Astrocyte (in vitro differentiated cells and primary cell): ENCODE results near the gene SHOX.

Experiments used
- EZH2 ChIP-seq: IDR thresholded peaks from 2 replicates; pipeline ENCODE4 v1.6.1; 2012; ENCODE audit warnings: mild to moderate bottlenecking, low read length, inconsistent platforms; ENCODE audit not compliant: insufficient read depth
- TF ChIP-seq, protein P1 (sequence below): IDR thresholded peaks from 2 replicates; pipeline ENCODE4 v1.5.1; 2011; ENCODE audit warnings: low read depth, mild to moderate bottlenecking, inconsistent platforms, low read length, moderate library complexity; ENCODE audit not compliant: insufficient read depth

DNA sequence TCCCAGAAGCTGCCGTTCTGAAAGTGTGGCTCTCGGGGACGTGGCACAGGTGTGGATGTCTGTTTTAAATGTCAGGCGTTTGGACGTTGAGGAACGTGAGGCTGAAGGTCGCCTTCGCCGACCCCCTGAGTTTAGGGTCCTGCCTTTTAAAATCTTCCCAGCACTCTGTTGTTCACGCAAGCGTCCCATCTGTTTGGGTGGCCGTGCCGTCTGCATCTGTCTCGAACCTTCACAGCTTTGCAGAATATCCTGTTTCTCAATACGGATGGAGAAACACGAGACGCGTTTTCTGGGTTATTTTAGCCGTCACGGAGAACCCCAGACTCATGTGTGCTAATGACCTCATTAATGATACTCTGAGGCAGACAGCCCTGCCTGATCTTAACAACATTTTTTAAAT, 31.5 kb downstream of the SHOX start:
- TF ChIP-seq, protein P1, sequence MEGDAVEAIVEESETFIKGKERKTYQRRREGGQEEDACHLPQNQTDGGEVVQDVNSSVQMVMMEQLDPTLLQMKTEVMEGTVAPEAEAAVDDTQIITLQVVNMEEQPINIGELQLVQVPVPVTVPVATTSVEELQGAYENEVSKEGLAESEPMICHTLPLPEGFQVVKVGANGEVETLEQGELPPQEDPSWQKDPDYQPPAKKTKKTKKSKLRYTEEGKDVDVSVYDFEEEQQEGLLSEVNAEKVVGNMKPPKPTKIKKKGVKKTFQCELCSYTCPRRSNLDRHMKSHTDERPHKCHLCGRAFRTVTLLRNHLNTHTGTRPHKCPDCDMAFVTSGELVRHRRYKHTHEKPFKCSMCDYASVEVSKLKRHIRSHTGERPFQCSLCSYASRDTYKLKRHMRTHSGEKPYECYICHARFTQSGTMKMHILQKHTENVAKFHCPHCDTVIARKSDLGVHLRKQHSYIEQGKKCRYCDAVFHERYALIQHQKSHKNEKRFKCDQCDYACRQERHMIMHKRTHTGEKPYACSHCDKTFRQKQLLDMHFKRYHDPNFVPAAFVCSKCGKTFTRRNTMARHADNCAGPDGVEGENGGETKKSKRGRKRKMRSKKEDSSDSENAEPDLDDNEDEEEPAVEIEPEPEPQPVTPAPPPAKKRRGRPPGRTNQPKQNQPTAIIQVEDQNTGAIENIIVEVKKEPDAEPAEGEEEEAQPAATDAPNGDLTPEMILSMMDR, result no peak
- TF ChIP-seq EZH2, result no peak
